Muscle layer of colon (tissue), 2 donors: ENCODE data around the gene UNC79.

ENCODE experiments used
- H3K27ac ChIP-seq: one replicate; pipeline ENCODE4 v1.7.0; 2013; ENCODE audit warnings: low read depth, mild to moderate bottlenecking, low read length, moderate library complexity
- H3K27me3 ChIP-seq, 2 donors: one replicate each; pipeline ENCODE4 v1.7.0; 2013; ENCODE audit warnings: low read length in 2 of 2, mild to moderate bottlenecking in 2 of 2; ENCODE audit not compliant: insufficient read depth in 2 of 2, control insufficient read depth in 1 of 2
- H3K36me3 ChIP-seq: one replicate; pipeline ENCODE4 v1.7.0; 2013; ENCODE audit warnings: mild to moderate bottlenecking, low read length; ENCODE audit not compliant: insufficient read depth
- H3K4me1 ChIP-seq: one replicate; pipeline ENCODE4 v1.7.0; 2013; ENCODE audit warnings: mild to moderate bottlenecking, low read length; ENCODE audit not compliant: insufficient read depth
- H3K4me3 ChIP-seq, 2 donors: one replicate each; pipeline ENCODE4 v1.7.0; 2013; ENCODE audit warnings: low read length in 2 of 2, low read depth in 1 of 2, mild to moderate bottlenecking in 1 of 2, moderate library complexity in 1 of 2
- H3K9ac ChIP-seq: one replicate; pipeline ENCODE4 v1.7.0; 2013; ENCODE audit warnings: low read length
- H3K9me3 ChIP-seq: one replicate; pipeline ENCODE4 v1.7.0; 2013; ENCODE audit warnings: mild to moderate bottlenecking, low read length
- donor health status: abdominal sarcoma.
- donor health status: Adenocarcinoma of cecum.

The UNC79 gene

GRCh38 chr14:93564918-93565317 lies 134.2 kb downstream of the UNC79 start:
- Histone ChIP-seq H3K27me3 (no peaks in the 10 kb centered on the region), H3K36me3 (no peaks in the 10 kb centered on the region), H3K4me1 (no peaks in the 10 kb centered on the region), H3K9ac (no peak overlapping the region), H3K4me3 (no peak overlapping the region), H3K9me3 (no peaks in the 10 kb centered on the region), H3K27ac (no peak overlapping the region)

DNA sequence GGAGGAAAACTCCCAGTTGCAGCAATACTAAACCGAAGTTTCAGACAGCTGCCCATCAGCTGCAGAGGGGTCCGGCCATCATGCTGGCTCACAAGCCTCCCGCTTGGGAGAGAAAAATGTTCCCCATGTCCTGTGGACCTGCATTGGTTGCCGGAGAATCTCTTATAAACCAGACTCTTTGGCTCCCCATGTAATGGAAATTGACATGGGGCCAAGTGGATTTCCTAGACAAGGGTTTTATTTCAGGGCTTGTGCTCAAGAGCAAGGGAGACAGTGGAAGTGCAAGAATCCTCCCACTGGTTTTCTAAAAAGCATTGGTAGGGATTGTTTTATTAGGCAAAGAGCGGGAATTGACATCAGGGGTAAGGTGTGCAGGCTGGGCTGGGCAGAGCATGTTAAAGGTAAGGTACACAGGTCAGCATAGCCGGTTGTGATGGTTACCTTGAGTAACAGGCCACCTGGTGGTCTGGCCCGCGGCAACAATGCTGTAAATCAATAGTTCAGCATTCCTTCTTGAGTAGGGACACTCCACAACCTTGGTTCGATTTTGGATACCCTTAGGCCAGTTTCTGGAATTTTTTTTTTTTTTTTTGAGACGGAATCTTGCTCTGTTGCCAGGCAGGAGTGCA lies 135.4 kb downstream of the UNC79 start:
- H3K9ac ChIP-seq = no peak overlapping the region
- H3K36me3 ChIP-seq = no peaks in the 10 kb centered on the region
- H3K27ac ChIP-seq = no peak overlapping the region
- no peaks in the 10 kb centered on the region for H3K4me1 ChIP-seq
- no peaks in the 10 kb centered on the region for H3K27me3 ChIP-seq
- H3K9me3 ChIP-seq = no peaks in the 10 kb centered on the region
- no peak overlapping the region for H3K4me3 ChIP-seq

GRCh38 chr14:93571275-93571674 lies 140.5 kb downstream of the UNC79 start:
- no peak overlapping the region for H3K27ac ChIP-seq
- H3K9me3 ChIP-seq = no peaks in the 10 kb centered on the region
- H3K27me3 ChIP-seq = no peaks in the 10 kb centered on the region
- H3K9ac ChIP-seq = no peak overlapping the region
- no peaks in the 10 kb centered on the region for H3K36me3 ChIP-seq
- H3K4me1 ChIP-seq = no peaks in the 10 kb centered on the region
- no peak overlapping the region for H3K4me3 ChIP-seq

DNA sequence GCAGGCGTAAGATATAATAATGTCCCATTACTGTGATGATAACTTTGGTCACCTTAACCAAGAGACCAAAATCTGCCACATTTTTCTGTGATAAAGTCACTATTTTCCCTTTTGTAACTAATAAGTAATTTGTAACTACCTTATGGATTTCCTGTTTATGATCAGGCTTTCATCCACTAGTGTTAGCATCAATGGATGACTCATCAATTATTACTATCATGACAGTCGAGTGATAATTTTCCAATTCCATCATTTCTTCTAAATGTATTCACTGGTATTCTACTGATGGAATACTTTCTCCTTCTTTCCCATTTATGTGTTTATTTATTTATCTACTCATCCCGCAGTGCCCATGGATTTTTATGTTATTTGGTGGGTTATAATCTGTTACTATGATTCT lies 148.4 kb downstream of the UNC79 start:
- no peak overlapping the region for H3K9ac ChIP-seq
- no peak overlapping the region for H3K27ac ChIP-seq
- H3K4me3 ChIP-seq = no peak overlapping the region
- no peaks in the 10 kb centered on the region for H3K4me1 ChIP-seq
- no peaks in the 10 kb centered on the region for H3K36me3 ChIP-seq
- no peaks in the 10 kb centered on the region for H3K27me3 ChIP-seq
- H3K9me3 ChIP-seq = no peaks in the 10 kb centered on the region

GRCh38 chr14:93582516-93582915 lies 151.8 kb downstream of the UNC79 start:
- Histone ChIP-seq H3K27ac (no peak overlapping the region), H3K36me3 (no peaks in the 10 kb centered on the region), H3K9ac (no peak overlapping the region), H3K4me3 (no peak overlapping the region), H3K27me3 (no peaks in the 10 kb centered on the region), H3K9me3 (no peaks in the 10 kb centered on the region), H3K4me1 (no peaks in the 10 kb centered on the region)

DNA sequence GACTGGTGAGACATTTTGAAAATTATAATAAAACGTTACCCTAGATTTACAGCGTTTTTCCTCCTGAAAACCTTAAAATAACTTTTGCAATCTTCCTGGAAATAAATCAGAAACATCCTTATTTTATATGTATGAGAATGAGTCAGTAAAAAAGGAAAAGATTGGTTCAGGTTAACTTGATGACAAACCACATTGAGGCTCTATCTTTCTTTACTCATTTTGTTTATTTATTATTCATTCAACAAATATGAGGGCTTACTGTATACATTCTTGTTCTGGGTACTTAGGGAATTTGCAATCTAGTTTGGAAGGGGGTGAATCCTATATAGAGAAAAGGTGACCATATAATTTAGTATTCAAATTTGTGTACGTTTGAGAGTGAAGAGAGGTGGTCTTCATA lies 156.6 kb downstream of the UNC79 start:
- no peaks in the 10 kb centered on the region for H3K27me3 ChIP-seq
- H3K36me3 ChIP-seq = no peaks in the 10 kb centered on the region
- no peaks in the 10 kb centered on the region for H3K4me1 ChIP-seq
- no peaks in the 10 kb centered on the region for H3K9me3 ChIP-seq
- no peak overlapping the region for H3K9ac ChIP-seq
- no peak overlapping the region for H3K4me3 ChIP-seq
- H3K27ac ChIP-seq = no peak overlapping the region

- Histone ChIP-seq H3K4me3 (no peak overlapping the region), H3K9me3 (no peaks in the 10 kb centered on the region), H3K27me3 (no peaks in the 10 kb centered on the region), H3K27ac (no peak overlapping the region), H3K4me1 (no peaks in the 10 kb centered on the region), H3K36me3 (no peaks in the 10 kb centered on the region), H3K9ac (no peak overlapping the region)
Measured at GRCh38 chr14:93591506-93591905, 160.8 kb downstream of the UNC79 start.

GRCh38 chr14:93592786-93593185 lies 162.0 kb downstream of the UNC79 start:
- Histone ChIP-seq H3K4me3 (no peak overlapping the region), H3K9me3 (no peaks in the 10 kb centered on the region), H3K27ac (no peak overlapping the region), H3K9ac (no peak overlapping the region), H3K36me3 (no peaks in the 10 kb centered on the region), H3K27me3 (no peaks in the 10 kb centered on the region), H3K4me1 (no peaks in the 10 kb centered on the region)

GRCh38 chr14:93606091-93606490 lies 175.4 kb downstream of the UNC79 start:
- Histone ChIP-seq H3K9ac (no peak overlapping the region), H3K4me3 (no peak overlapping the region), H3K27ac (no peak overlapping the region), H3K4me1 (no peaks in the 10 kb centered on the region), H3K36me3 (no peaks in the 10 kb centered on the region), H3K9me3 (no peaks in the 10 kb centered on the region), H3K27me3 (no peaks in the 10 kb centered on the region)

DNA sequence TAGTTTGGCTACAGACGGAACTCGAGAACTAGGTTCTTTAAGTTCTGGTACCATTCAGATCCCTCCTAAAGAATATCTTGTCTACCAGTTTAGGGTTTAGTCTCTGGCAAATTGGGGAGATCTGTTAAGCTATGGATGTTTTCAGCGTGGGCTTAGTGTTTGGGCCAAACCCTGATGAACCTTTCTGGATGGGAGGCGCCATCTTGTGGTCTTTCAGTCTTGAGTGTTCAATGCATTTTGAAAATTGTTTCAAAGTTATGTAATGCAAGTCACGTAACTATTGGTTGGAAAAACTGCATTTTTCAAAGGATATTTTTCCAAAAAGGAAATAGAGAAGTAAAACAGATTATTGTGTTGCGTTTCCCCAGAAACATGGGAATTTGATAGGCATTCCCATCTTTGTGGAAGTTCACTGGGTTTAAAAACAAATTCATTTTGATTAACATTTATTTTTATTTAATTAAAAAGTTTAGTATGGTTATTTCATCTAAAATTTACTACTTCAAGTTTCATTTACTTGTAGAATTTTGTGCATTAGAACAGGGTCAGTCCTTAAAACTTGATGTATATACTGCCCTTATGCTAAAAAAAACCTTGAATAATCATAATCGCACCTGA lies 188.5 kb downstream of the UNC79 start:
- Histone ChIP-seq H3K36me3 (no peaks in the 10 kb centered on the region), H3K27ac (no peak overlapping the region)

GRCh38 chr14:93628048-93628447 lies 197.3 kb downstream of the UNC79 start:
- Histone ChIP-seq H3K27ac (no peak overlapping the region), H3K4me3 (no peak overlapping the region), H3K4me1 (no peaks in the 10 kb centered on the region), H3K9ac (no peak overlapping the region), H3K36me3 (no peaks in the 10 kb centered on the region), H3K9me3 (no peaks in the 10 kb centered on the region), H3K27me3 (no peaks in the 10 kb centered on the region)

More for the DNA sequence above, 188.5 kb downstream of the UNC79 start:
- Histone ChIP-seq H3K4me1 (no peaks in the 10 kb centered on the region), H3K9me3 (no peaks in the 10 kb centered on the region), H3K27me3 (no peaks in the 10 kb centered on the region), H3K9ac (no peak overlapping the region), H3K4me3 (no peak overlapping the region)

- no peaks in the 10 kb centered on the region for H3K27me3 ChIP-seq
- no peak overlapping the region for H3K27ac ChIP-seq
Measured at GRCh38 chr14:93629643-93630042, 198.9 kb downstream of the UNC79 start.

More at GRCh38 chr14:93629643-93630042, 198.9 kb downstream of the UNC79 start:
- Histone ChIP-seq H3K9ac (no peak overlapping the region), H3K4me3 (no peak overlapping the region), H3K4me1 (no peaks in the 10 kb centered on the region), H3K36me3 (no peaks in the 10 kb centered on the region), H3K9me3 (no peaks in the 10 kb centered on the region)
